ENCODE measurements around the gene AK3.
"Not testable (repeated sequence)": the region's sequence is repeated elsewhere in the genome, so short reads cannot be mapped to it uniquely, and the experiment has no call there.

AK3 gene

DNA sequence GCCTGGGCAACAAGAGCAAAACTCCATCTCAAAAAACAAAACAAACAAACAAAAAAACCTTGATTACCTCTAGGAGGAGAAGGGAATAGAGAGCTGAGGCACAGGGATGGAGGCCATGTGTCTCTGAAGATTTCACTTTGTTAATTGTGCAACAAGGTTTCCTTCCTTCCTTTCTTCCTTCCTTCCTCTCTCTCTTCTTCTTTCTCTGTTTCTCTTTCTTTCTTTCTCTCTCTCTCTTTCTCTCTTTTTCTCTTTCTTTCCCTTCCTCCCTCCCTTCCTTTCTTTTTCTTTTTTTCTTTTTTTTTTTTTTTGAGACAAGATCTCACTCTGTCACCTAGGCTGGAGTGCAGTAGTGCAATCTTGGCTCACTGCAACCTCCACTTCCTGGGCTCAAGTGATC lies 13.5 kb upstream of the AK3 start:
- not testable (repeated sequence) for H3K4me3 ChIP-seq (ENCODE audit: low read length); DNase-seq (ENCODE audit: low read depth, low spot score)

DNA sequence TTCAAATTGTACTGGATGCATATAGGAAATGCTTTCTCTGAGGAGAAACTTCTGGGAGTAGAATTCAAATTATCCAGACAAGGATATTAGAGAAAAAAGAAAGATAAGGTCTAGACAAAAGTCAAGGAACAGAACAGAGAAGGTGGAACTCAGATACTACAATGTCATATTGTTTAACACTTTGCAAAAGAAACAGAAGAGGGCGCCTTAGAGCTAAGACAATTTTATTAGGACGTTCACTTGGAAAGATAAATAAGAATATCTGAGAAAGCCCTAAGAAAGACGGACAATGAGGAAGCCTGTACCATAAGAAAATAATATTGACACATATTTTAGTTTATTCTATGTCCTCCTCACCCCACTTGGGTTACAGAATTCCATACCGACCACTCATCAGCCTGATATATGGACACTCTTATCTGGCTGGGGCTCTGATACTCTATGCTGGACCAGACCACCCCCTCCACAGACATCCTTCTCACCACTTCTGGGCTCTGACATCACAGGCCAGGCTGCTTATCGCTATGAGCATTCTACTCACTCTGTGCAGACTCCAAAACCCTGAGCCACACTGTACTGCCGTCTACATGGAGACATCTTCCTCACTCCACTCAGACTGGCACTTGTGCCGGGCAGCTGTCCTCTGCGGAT lies 9.1 kb upstream of the AK3 start:
- no peak overlapping the region for H3K4me3 ChIP-seq (ENCODE audit: low read length)
- no peak for DNase-seq (ENCODE audit: low read depth, low spot score)

DNA sequence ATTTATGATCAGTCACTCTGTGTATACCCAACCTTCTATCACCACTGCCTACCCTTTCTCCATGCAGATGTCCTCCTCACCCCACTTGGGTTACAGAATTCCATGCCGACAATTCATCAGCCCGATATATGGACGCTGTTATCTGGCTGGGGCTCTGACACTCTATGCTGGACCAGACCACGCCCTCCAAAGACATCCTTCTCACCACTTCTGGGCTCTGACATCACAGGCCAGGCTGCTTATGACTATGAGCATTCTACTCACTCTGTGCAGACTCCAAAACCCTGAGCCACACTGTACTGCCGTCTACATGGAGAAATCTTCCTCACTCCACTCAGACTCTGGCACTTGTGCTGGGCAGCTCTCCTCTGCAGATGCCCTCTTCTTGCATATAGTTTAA lies 7.6 kb upstream of the AK3 start:
- DNase-seq (ENCODE audit: low read depth, low spot score) = no peak
- no peak overlapping the region for H3K4me3 ChIP-seq (ENCODE audit: low read length)

DNA sequence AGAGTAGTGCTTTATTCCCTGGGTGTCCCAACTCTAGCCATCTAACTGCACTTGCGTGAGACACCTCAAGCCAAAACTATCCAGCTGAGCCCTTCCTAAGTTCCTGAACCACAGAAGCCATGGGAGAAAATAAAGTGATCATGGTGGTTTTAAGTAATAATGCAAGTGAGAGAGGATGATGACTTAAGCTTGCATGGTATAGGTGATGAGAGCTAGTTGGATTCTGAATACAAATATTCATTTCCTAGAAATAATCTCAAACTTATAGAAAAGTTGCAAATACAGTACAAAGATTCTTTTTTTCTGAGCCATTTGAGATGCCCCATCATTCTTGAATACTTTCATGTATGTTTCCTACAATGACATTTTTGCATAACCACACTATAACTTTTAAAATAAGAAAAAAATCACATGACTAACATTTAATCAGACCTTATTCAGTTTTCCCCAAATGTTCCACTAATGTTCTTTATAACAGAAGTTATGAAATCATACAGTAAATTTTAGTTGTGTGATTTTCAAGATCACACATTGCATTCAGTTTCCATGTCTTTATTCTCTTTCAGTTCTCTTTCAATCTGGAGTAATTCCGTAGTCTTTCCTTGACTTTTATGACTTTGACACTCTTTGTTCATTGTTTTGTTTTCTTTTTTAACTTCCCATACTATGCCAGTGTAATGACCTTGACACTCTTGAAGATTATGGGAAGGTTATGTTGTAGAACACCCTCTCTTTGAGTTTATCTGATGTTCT lies 5.5 kb upstream of the AK3 start:
- no peak for DNase-seq (ENCODE audit: low read depth, low spot score)
- H3K4me3 ChIP-seq (ENCODE audit: low read length) = no peak overlapping the region

DNA sequence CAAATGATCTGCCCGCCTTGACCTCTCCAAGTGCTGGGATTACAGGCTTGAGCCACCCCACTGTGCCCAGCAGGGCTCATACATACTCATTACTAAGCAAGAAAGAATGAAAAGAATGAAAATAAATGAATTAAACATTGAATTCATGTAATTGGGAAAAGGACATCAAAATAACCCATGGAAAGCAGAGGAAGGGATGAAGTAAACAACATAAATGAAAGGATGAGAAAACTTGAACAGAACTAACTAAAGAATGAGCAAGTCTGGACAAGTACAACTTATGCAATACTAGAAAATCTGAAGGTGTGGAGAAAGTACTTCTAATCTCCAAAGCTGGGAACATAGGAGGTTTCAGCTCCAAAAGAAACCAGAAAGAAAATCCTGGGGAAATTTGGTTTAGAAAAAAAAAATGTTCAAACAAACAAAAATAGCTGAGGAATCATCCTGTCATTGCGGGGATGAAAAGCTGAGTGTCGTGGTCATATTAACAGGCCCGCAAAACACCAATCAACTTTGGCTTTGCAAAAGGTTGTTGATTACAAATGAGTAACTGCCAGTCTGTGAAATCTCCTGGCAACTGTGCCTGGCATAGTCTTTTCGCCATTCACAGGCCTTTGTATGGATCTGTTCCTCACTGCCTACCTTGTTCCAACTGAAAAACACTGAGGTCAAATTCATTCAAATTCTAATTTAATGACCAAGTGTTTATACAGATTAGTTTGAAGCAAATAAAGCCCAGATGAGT lies 2.3 kb upstream of the AK3 start:
- DNase-seq (ENCODE audit: low read depth, low spot score) = no peak
- no peak overlapping the region for H3K4me3 ChIP-seq (ENCODE audit: low read length)

DNA sequence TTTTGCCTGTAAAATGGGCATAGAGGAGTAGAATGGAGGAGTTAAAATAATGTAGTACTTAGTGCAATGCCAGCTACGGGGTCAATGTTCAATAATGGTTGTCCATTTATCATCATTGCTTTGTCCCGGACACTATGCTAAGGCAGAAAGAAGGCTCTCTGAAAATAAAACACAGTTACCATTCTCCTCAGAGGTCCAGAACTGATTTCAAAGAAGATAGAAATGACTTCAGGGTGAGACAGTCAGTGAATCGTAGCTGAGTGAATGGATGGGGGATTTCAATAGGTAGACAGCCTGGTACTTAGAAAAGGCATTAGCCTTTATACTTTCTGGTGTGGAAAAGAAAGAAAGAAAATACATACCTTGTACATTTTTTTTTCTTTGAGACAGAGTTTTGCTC lies 1.2 kb upstream of the AK3 start:
- no peak overlapping the region for H3K4me3 ChIP-seq (ENCODE audit: low read length)
- no peak for DNase-seq (ENCODE audit: low read depth, low spot score)

DNA sequence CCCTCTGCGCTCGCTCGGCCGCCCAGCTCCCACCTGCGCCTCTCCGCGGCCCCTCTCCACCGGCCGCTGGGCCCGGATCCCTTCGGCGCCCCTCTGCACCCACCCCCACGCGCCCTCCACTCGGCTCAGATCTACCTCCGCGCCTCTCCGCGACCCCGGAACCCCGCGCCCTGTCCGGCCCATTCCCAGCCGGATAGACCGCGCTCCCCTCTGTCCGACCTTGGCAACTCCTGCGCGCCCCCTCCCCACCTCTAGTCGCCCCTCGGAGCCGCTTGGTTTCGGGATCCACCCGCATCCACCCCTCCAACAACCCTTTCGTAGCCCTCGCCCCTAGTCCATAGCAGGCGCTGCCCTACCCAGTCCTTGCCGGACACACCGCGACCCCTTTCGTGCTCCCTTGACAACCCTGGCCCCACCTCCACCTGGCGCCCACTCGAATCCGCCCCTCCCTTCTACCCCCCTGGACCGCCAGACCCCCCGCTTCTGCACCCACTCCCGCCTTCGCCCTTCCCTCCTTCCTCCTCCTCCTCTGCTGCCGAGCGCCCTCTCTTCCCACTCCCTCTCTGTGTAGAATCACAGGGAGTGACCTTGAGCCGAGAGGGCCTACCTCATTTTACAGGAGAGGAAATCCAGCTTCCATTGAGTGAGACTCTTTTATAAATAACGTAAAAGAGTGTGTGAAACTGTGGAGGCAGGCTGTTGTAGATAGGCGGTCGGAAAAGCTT lies 525 bp upstream of the AK3 start:
- no peak for DNase-seq (ENCODE audit: low read depth, low spot score)
- peak overlapping the region; percentile 76 for H3K4me3 ChIP-seq (ENCODE audit: low read length)

DNA sequence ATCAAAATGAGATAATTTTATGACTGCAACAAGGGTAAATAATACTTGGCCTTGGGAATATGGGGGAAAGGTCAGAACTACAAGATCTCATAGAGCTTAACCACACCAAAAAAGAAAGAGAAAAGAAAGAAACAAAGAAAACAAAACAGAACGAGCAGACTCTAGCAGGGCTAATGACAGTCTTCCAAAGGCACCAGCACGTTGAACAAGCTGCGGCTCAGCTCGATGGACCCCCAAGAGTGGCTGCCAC lies 689 bp downstream of the AK3 start:
- DNase-seq (ENCODE audit: low read depth, low spot score) = no peak
- H3K4me3 ChIP-seq (ENCODE audit: low read length) = peak overlapping the region; percentile 76

DNA sequence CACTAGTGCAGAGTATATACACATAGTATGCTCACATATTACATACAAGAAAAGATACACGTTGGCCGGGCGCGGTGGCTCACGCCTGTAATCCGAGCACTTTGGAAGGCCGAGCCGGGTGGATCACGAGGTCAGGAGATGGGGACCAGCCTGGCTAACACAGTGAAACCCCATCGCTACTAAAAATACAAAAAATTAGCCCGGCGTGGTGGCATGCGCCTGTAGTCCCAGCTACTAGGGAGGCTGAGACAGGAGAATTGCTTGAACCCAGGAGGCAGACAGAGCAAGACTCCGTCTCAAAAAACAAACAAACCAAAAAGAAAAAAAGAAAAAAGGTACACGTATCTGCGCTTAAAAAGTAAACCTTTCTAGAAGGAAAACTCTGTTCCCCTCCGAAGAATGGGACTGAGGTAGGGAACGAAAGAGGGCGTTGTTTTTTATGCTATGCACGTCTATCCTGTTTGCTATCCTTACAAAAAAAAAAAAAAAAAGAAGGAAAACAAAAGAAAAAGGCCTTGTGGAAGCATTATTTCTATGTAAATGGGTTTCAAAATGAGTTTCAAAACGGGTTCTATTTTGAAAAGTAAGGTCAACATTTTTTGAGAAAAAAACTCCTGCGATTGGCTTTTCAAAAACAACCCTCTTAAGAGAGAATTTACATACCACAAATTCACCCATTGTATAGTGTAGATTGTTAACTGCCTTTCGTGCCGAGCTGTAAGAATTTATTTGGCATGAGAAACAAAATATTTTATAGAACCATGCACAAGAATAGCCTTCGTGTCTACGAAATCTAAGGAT lies 1.2 kb downstream of the AK3 start:
- DNase-seq (ENCODE audit: low read depth, low spot score) = no peak
- peak overlapping the region; percentile 76 for H3K4me3 ChIP-seq (ENCODE audit: low read length)

DNA sequence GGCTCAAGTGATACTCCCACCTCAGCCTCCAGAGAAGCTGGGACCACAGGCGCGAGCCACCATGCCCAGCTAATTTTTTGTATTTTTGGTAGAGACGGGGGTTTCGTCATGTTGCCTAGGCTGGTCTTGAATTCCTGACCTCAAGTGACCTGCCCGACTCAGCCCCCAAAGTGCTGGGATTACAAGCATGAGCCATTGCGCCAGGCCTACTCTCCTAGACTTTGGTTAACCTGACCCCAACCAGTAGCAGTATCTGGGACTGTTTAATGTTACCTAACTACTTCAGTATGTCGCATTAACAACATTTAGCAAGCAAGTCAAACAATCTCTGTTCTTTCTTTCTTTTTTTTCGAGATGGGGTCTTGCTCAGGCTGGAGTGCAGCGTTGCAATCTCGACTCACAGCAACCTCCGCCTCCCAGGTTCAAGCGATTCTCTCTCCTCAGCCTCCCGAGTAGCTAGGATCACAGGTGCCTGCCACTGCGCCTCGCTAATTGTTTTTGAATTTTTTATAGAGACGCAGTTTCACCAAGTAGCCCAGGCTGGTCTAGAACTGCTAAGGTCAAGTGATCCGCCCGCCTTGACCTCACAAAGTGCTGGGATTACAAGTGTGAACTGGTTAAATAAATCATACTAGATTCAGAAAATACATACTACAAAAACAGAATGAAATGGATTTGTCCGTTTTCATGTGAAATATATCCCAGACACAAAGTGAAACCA lies 2.0 kb downstream of the AK3 start:
- no peak for DNase-seq (ENCODE audit: low read depth, low spot score)

DNA sequence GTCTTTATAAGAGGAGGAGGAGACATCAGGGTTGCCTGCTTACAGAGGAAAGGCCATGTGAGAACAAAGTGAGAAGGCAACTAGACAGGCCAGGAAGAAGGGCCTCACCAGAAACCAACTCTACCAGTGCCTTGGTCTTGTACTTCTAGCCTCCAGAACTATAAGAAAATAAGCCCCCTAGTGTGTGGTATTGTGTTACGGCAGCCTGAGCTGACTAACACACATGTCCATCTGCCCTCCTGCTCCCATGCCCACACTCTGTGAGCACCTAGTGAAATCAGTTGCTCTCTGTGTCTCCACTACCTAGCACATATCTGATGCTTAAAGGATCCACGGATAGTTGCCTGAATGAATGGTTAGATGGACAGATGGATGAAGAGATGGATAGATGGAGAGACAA lies 6.9 kb downstream of the AK3 start:
- H3K4me3 ChIP-seq (ENCODE audit: low read length) = no peak overlapping the region
- DNase-seq (ENCODE audit: low read depth, low spot score) = no peak

More for the DNA sequence above, 2.0 kb downstream of the AK3 start:
- H3K4me3 ChIP-seq (ENCODE audit: low read length) = peak overlapping the region; percentile 76; the same call in 1 of the 2 replicates

DNA sequence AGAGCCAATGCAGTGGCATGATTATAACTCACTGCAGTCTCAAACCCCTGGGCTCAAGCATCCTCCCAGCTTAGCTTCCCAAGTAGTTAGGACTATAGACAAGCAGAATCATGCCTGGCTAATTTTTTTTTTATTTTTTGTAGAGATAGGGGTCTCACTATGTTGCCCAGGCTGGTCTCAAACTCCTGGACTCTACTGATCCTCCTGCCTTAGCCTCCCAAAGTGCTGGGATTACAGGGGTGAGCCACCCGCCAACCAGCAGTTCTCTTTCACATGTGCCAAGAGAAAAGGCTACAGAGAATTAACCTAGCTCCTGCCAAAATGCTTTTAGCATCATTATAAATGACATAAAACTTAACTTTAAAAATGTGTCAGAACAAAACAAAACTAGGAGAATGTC lies 8.1 kb downstream of the AK3 start:
- no peak for DNase-seq (ENCODE audit: low read depth, low spot score)
- H3K4me3 ChIP-seq (ENCODE audit: low read length) = no peak overlapping the region

DNA sequence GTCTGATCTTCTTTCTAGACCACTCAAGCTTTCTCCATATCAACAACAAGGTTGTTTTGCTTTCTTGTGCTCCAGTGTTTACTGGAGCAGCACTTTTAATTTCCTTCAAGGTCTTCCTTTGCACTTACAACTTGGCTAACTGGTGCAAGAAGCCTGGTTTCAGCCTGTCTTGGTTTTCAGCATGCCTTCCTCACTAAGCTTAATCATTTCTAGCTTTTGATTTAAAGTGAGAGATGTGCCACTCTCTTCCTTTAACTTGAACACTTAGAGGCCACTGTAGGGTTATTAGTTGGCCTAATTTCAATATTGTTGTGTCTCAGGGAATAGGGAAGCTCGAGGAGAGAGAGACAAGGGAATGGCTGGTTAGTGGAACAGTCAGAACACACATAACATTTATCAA lies 13.4 kb downstream of the AK3 start:
- no peak for DNase-seq (ENCODE audit: low read depth, low spot score)
- H3K4me3 ChIP-seq (ENCODE audit: low read length) = no peak overlapping the region

DNA sequence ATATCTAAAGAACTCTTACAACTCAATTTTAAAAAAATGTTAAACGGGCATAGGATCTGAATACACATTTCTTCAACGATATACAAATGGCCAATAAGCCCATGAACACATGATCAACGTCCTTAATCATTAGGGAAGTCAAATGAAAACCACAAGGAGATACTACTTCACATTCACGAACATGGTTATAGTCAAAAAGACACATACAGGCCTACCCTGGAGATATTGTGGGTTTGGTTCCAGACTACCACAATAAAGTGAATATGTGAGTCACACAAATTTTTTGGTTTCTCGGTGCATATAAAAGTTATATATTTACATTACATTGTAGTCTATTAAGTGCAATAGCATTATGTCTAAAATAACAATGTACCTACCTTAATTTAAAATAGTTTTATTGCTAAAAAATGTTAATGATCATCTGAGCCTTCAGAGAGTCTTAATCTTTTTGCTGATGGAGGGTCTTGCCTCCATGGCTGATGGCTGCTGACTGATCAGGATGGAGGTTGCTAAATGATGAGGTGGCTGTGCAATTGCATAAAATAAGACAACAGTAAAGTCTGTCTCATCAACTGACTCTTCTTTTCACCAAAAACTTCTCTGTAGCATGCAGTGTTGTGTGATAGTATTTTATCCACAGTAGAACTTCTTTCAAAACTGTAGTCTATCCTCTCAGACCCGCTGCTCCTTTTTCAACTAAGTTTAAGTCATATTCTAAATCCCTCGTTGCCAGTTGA lies 15.1 kb downstream of the AK3 start:
- DNase-seq (ENCODE audit: low read depth, low spot score) = no peak
- no peak overlapping the region for H3K4me3 ChIP-seq (ENCODE audit: low read length)

DNA sequence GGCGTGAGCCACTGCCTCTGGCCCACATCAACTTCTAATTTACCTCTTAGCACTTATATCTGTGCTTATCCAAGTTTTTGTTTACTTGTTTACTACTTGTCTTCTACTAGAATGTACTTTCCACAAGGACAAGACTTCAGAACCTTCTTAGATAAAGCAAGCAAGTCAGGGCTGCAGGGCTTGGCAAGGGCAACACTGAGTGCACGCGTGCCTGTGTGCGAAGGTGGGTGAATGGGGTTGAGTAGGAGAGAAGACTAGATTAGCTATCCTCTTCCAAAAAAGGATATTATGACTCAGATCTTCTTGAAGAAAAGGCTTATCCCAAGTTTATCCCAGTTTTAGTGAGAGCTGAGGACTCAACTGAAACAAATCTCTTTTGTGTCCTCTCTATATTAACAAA lies 19.3 kb downstream of the AK3 start:
- no peak overlapping the region for H3K4me3 ChIP-seq (ENCODE audit: low read length)
- DNase-seq (ENCODE audit: low read depth, low spot score) = no peak

DNA sequence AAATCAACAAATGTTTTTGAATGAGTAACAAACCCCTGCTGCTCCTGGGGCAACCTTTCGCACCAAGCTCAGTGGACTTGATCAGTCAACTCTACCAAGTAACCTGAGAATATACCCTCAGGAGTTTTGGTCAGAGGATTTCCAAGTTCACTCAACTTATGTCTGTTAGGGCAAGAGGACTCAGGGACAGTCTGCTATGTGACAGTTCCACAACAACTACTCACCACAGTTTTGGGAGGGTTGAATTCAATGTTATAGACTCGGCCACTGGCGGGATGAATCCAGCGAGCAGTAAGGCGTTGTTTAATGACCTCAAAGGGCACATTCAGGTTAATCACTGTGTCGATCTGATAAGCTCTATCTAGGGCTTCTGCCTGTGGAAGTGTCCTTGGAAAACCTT lies 22.1 kb downstream of the AK3 start:
- no peak overlapping the region for H3K4me3 ChIP-seq (ENCODE audit: low read length)
- DNase-seq (ENCODE audit: low read depth, low spot score) = no peak

DNA sequence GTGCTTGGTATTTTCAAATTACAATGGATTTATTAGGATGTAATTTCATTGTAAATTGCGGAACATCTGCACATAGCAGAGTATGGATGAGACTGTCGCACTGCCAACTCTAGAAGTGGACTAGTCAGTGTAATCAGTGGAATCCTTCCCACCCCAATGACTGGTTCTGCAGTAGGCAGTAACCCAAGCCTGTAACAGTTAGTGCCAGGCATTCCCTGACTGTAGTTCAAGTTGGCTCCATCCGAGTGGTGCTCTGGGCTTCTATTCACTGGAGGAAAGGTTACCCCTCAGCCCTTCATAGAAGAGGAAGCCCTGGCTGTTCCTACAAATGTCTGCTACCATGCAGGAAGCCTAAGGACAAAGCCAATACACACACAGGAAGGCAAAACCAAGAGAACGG lies 23.2 kb downstream of the AK3 start:
- DNase-seq (ENCODE audit: low read depth, low spot score) = no peak
- H3K4me3 ChIP-seq (ENCODE audit: low read length) = no peak overlapping the region

DNA sequence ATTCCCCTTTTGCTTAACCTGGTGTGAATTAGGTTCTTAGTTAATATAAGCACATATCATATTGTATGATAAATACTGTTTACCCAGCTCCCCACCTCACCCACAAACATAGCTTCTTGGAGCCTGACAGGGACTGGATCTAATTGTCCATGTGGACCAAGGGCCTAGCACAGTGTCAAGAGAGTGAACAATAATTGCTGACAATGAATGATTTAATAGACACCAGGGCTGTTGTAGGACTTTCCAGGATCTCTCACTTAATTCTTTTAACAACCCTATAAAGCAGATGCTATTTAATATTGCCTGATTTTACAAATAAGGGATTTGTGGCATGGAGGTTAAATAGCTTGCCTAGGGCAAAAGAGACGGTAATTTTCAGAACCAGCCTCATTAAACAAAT lies 24.8 kb downstream of the AK3 start:
- DNase-seq (ENCODE audit: low read depth, low spot score) = no peak
- H3K4me3 ChIP-seq (ENCODE audit: low read length) = no peak overlapping the region
